Vagina (tissue), 2 donors: ENCODE measurements around the gene NDUFV2. TPM values are rescaled to one million over a fixed set of nuclear protein-coding genes. Genes with fewer than 3 reads are reported as not detected.
A peak's percentile ranks its signal among the peaks of the same experiment; 100 is the strongest.

Experiments used
- DNase-seq, 2 donors: peaks; one replicate each; pipeline ENCODE4 v3.0.0-alpha.2; 2017; ENCODE audit errors: extremely low spot score in 2 of 2
- H3K27ac ChIP-seq: fragments of 200-600 bp; sonication (generic); one replicate; pipeline ENCODE4 v1.5.1; 2019
- H3K27me3 ChIP-seq: fragments of 200-600 bp; sonication (generic); one replicate; pipeline ENCODE4 v1.5.1; 2019
- H3K36me3 ChIP-seq, 2 donors: fragments of 200-600 bp; sonication (generic); one replicate each; pipeline ENCODE4 v1.5.1; 2017 to 2019
- H3K4me1 ChIP-seq: fragments of 200-600 bp; sonication (generic); one replicate; pipeline ENCODE4 v1.5.1; 2019
- H3K4me3 ChIP-seq, 2 donors: fragments of 200-600 bp; sonication (generic); 1 replicate in 1 of 2; 2 replicates in 1 of 2; pipeline ENCODE4 v1.5.1; 2016 to 2019
- H3K9me3 ChIP-seq: fragments of 200-600 bp; sonication (generic); one replicate; pipeline ENCODE4 v1.5.1; 2019
- POLR2A ChIP-seq, 2 donors: fragments of 450-650 bp; IDR thresholded peaks; one replicate each; pipeline ENCODE4 v1.6.1; 2017; ENCODE audit warnings: antibody characterized with exemption in 2 of 2, mild to moderate bottlenecking in 2 of 2, moderate library complexity in 2 of 2
- POLR2AphosphoS5 ChIP-seq, 2 donors: sonication (generic); formaldehyde crosslinking; IDR thresholded peaks; one replicate each; pipeline ENCODE4 v1.9.0; 2017; ENCODE audit warnings: antibody characterized with exemption in 2 of 2, mild to moderate bottlenecking in 2 of 2, low read depth in 1 of 2; ENCODE audit not compliant: insufficient read depth in 1 of 2
- intact Hi-C: fragments of 100-400 bp; cut with DNase I; formaldehyde crosslinking; loops from one replicate; pipeline ENCODE4 v1.15.1; 2023
- total RNA-seq: library from RNA; depleted of rRNA; stranded (reverse); fragments of >200 nt; gene quantifications from one replicate; pipeline ENCODE4 v1.2.3, GENCODE V29; 2016
- TF ChIP-seq, protein P1 (sequence below), 3 experiments: fragments of 450-650 bp in 2 of 3; fragments of 200-600 bp in 1 of 3; sonication (generic) in 1 of 3; IDR thresholded peaks; one replicate each; pipeline ENCODE4 v1.5.1; 2017 to 2019; ENCODE audit warnings: antibody characterized with exemption in 3 of 3, mild to moderate bottlenecking in 2 of 3, moderate library complexity in 2 of 3

Gene NDUFV2
- total RNA-seq, 1 donor from 2014 or later = 75.1 TPM

DNA sequence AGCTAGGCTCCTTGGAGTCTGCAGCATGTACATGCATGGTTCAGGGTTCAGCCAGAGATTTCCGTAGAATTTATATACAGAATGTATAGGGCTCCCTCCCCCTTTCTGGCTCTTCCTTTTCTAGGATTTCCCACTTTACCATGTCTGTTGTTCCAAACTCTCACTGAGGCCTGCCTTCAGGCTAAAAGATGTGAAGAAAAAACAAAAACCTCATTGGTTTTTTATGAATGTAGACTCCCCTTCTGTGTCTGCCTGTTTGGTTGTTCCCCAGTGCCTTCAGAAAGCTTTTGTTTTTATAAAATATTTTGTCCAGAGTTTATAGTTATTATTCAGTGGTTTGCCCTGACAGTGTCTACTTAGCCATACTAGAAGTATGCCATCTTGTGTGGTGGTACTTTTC lies 3.6 kb downstream of the NDUFV2 start:
- Histone ChIP-seq H3K9me3 (no peaks in the 10 kb centered on the region), H3K27ac (peak overlapping the region; percentile 43), H3K27me3 (no peaks in the 10 kb centered on the region), H3K4me3 (peak overlapping the region in 1 of 2 donors; percentile 78), H3K4me1 (peaks cover 84% of the 10 kb centered on the region), H3K36me3 (no peaks in the 10 kb centered on the region)
- no peak for DNase-seq
- TF ChIP-seq, protein P1, sequence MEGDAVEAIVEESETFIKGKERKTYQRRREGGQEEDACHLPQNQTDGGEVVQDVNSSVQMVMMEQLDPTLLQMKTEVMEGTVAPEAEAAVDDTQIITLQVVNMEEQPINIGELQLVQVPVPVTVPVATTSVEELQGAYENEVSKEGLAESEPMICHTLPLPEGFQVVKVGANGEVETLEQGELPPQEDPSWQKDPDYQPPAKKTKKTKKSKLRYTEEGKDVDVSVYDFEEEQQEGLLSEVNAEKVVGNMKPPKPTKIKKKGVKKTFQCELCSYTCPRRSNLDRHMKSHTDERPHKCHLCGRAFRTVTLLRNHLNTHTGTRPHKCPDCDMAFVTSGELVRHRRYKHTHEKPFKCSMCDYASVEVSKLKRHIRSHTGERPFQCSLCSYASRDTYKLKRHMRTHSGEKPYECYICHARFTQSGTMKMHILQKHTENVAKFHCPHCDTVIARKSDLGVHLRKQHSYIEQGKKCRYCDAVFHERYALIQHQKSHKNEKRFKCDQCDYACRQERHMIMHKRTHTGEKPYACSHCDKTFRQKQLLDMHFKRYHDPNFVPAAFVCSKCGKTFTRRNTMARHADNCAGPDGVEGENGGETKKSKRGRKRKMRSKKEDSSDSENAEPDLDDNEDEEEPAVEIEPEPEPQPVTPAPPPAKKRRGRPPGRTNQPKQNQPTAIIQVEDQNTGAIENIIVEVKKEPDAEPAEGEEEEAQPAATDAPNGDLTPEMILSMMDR (IDR thresholded peaks at IDR 0.05) = no peak
- no peak for TF ChIP-seq POLR2A (IDR thresholded peaks at IDR 0.05)
- TF ChIP-seq POLR2AphosphoS5 (IDR thresholded peaks at IDR 0.05; ENCODE audit: insufficient read depth in 1 of 2, low read depth in 1 of 2) = no peak
- intact Hi-C loops = no loop called here

DNA sequence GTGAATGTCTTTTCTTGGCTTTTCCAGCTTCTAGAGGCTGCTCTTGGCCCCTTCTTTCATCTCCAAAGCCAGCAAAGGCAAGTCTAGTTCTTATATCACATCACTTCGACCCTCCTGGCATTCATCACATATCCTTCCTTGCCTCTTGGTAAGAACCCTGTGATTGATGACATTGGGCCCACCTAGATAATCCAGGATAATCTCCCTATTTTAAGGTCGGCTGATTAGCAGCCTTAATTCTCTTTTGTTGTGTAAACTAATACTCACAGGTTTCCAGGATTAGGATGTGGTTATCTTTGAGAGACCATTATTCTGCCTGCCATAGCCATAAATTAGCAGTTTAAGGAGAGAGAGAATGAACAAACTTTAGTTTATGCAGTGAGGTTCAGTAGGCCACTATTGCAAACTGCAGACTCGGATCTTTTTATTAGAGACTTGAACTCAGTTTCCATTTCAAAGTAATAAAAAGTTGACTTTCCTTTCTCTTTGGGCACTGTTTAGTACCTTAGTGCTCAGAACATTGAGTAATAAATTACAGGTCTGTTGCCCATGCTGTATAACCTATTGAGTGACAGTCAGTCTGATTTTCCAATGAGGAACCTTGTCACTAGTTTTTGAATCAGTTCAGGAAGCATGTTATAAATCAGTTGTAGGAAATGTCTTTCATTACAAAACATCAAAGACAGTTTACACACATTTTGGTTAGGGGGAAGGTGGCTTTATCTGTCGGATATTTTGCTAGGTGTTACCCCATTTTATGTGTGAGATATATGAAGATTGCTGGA lies 4.5 kb downstream of the NDUFV2 start:
- no peak for DNase-seq
- Histone ChIP-seq H3K4me1 (peaks cover 81% of the 10 kb centered on the region), H3K36me3 (no peaks in the 10 kb centered on the region), H3K27ac (peak overlapping the region; percentile 43), H3K4me3 (no peak overlapping the region), H3K27me3 (no peaks in the 10 kb centered on the region), H3K9me3 (no peaks in the 10 kb centered on the region)
- intact Hi-C loops = no loop called here
- no peak for TF ChIP-seq POLR2A (IDR thresholded peaks at IDR 0.05)
- TF ChIP-seq, protein P1 (IDR thresholded peaks at IDR 0.05) = no peak
- no peak for TF ChIP-seq POLR2AphosphoS5 (IDR thresholded peaks at IDR 0.05; ENCODE audit: insufficient read depth in 1 of 2, low read depth in 1 of 2)

DNA sequence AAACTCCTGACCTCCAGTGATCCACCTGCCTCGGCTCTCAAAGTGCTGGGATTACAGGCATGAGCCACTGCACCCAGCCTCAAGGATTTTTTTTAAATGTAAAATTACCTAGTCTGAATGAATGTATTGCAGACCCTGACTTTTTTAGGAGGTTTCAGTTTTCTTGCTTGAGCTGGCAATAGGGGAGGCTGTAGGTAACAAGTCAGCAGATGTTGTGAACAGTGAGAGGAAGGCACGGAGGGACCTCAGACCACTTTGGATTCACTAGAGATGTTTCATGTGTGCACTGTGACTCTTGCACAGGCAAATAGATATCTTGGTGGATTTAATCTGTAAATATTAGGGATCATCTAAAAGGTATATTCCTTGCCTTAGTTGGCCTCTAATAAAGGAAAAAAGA lies 6.4 kb downstream of the NDUFV2 start:
- H3K9me3 ChIP-seq = no peaks in the 10 kb centered on the region
- H3K4me1 ChIP-seq = peaks cover 85% of the 10 kb centered on the region
- no peaks in the 10 kb centered on the region for H3K27me3 ChIP-seq
- peak overlapping the region; percentile 18 for H3K27ac ChIP-seq
- H3K4me3 ChIP-seq = no peak overlapping the region
- no peaks in the 10 kb centered on the region for H3K36me3 ChIP-seq
- no peak for TF ChIP-seq POLR2A (IDR thresholded peaks at IDR 0.05)
- TF ChIP-seq, protein P1 (IDR thresholded peaks at IDR 0.05) = no peak
- TF ChIP-seq POLR2AphosphoS5 (IDR thresholded peaks at IDR 0.05; ENCODE audit: insufficient read depth in 1 of 2, low read depth in 1 of 2) = no peak
- DNase-seq = no peak
- intact Hi-C loops = no loop called here

DNA sequence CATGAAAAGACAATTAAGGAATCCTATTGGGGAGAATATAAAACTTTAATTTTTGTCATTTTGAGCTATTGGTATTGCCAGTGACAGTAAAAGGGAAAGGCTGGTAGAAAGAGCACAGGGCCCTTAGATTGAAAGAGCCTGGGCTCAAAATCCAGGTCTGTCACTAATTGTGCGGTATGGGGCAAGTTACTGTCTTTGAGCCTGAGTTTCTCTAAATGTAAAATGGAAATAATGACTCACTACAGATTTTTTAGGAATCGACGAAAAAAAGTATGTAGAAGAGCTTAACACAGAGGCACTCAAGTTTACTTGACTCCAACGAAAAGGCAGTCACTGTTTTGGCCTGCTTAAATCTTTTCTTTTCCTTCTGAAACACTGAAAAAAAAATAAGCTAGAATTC lies 7.0 kb downstream of the NDUFV2 start:
- H3K4me3 ChIP-seq = no peak overlapping the region
- no peaks in the 10 kb centered on the region for H3K9me3 ChIP-seq
- intact Hi-C loops = no loop called here
- H3K36me3 ChIP-seq = no peaks in the 10 kb centered on the region
- DNase-seq = no peak
- H3K4me1 ChIP-seq = peaks cover 83% of the 10 kb centered on the region
- no peaks in the 10 kb centered on the region for H3K27me3 ChIP-seq
- TF ChIP-seq, protein P1 (IDR thresholded peaks at IDR 0.05) = no peak
- TF ChIP-seq POLR2A (IDR thresholded peaks at IDR 0.05) = no peak
- no peak for TF ChIP-seq POLR2AphosphoS5 (IDR thresholded peaks at IDR 0.05; ENCODE audit: insufficient read depth in 1 of 2, low read depth in 1 of 2)
- peak overlapping the region; percentile 18 for H3K27ac ChIP-seq

DNA sequence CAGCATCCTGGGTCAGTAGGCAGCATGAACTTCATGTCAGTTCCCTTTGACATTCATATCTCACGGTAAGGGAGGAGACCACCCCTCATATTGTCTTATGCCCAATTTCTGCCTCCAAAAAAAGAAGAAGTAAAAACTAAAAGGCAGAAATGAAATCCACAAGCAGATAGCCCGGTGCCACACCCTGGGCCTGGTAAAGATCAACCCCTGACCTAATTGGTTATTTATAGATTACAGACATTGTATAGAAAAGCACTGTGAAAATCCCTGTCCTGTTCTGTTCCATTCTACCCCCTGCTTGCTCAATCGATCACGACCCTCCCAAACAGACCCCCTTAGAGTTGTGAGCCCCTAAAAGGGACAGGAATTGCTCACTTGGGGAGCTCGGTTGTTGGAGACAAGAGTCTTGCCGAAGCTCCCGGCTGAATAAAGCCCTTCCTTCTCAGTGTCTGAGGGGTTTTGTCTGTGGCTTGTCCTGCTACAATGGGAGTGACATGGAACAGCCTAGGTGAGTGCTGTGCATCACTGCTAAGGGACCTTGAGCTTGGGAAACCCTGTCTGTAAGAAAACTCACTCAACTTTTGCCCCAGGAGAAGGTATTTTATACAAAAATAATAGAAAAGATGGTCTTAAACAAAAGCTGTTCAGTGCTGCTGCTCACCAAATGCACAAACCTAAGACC lies 11.1 kb downstream of the NDUFV2 start:
- Histone ChIP-seq H3K27me3 (no peaks in the 10 kb centered on the region), H3K4me3 (no peak overlapping the region), H3K9me3 (no peaks in the 10 kb centered on the region), H3K27ac (peak overlapping the region; percentile 53), H3K36me3 (no peaks in the 10 kb centered on the region), H3K4me1 (peaks cover 78% of the 10 kb centered on the region)
- DNase-seq = no peak
- intact Hi-C loops = no loop called here
- TF ChIP-seq POLR2AphosphoS5 (IDR thresholded peaks at IDR 0.05; ENCODE audit: insufficient read depth in 1 of 2, low read depth in 1 of 2) (no peak), POLR2A (IDR thresholded peaks at IDR 0.05) (no peak)
- TF ChIP-seq, protein P1 (IDR thresholded peaks at IDR 0.05) = no peak
